Measurements from ENCODE around the gene GTPBP3. TPM values are rescaled to one million over a fixed set of nuclear protein-coding genes. Genes with fewer than 3 reads are reported as not detected.
"Not testable (repeated sequence)": the region's sequence is repeated elsewhere in the genome, so short reads cannot be mapped to it uniquely, and the experiment has no call there.

Gene GTPBP3
- total RNA-seq, result 10 to 100 TPM; 55.8 to 56.8 TPM

GRCh38 chr19:17336872-17337674 is at the start of gene GTPBP3:
Gene GTPBP3, plus strand, starts transcription at chr19:17337553. Its CDS starts 59 bp downstream, at chr19:17337612.
- CTCF ChIA-PET, result interaction anchor here (0.6 kb wide), 1 partner anchor 19 kb away, joined by 3 read pairs; no protein-coding TSS in a partner anchor
- POLR2A ChIA-PET, result interaction anchor here (0.6 to 1.7 kb wide), 2 partner anchors 28 to 83 kb away, joined by 3 to 4 read pairs; partner anchors contain the start of genes DDA1 and MVB12A

- ChIA-PET POLR2A (no interaction called here), CTCF (interaction anchor here (1.9 kb wide), 2 partner anchors 9 to 16 kb away, joined by 5 to 7 read pairs; partner anchors contain the start of gene MRPL34)
These were observed 47.9 kb upstream of the GTPBP3 start for GRCh38 chr19:17289489-17289888.

- ChIA-PET POLR2A (interaction anchor here (0.5 to 1.0 kb wide), 5 partner anchors 13 to 43 kb away, joined by 3 to 4 read pairs (median 3); partner anchors contain the start of genes ANO8 and MRPL34), CTCF (interaction anchor here (0.6 to 2.9 kb wide), 14 partner anchors 9 to 122 kb away, joined by 3 to 16 read pairs (median 4); partner anchors contain the start of genes ABHD8, ANKLE1, ANO8 and MRPL34)
These were observed 44.9 kb upstream of the GTPBP3 start for GRCh38 chr19:17292301-17293074.

GRCh38 chr19:17293605-17294004 is 43.7 kb upstream of the GTPBP3 start:
- CTCF ChIA-PET, result interaction anchor here (1.1 to 2.9 kb wide), 8 partner anchors 10 to 103 kb away, joined by 3 to 16 read pairs (median 8); partner anchors contain the start of genes ABHD8, ANKLE1 and MRPL34
- POLR2A ChIA-PET, result interaction anchor here (1.0 kb wide), 1 partner anchor 42 kb away, joined by 3 read pairs; the partner anchor contains the start of gene ANO8

- POLR2A ChIA-PET, result interaction anchor here (0.8 kb wide), 1 partner anchor 11 kb away, joined by 4 read pairs; no protein-coding TSS in a partner anchor
- CTCF ChIA-PET, result interaction anchor here (1.6 to 2.9 kb wide), 4 partner anchors 9 to 92 kb away, joined by 4 to 14 read pairs (median 7); partner anchors contain the start of genes ABHD8 and ANKLE1
These were observed 43.1 kb upstream of the GTPBP3 start for GRCh38 chr19:17294051-17294891.

- POLR2A ChIA-PET, result not testable (repeated sequence)
- CTCF ChIA-PET, result interaction anchor here (0.7 to 1.6 kb wide), 4 partner anchors 9 to 91 kb away, joined by 5 to 9 read pairs (median 6); no protein-coding TSS in a partner anchor
These were observed 41.8 kb upstream of the GTPBP3 start for GRCh38 chr19:17295551-17295950.

GRCh38 chr19:17296273-17296672 is 41.1 kb upstream of the GTPBP3 start:
- CTCF ChIA-PET, result interaction anchor here (1.0 to 1.2 kb wide), 4 partner anchors 8 to 89 kb away, joined by 4 to 9 read pairs (median 5); no protein-coding TSS in a partner anchor

GRCh38 chr19:17296976-17297375 is 40.4 kb upstream of the GTPBP3 start:
- ChIA-PET POLR2A (no interaction called here), CTCF (interaction anchor here (1.0 to 1.2 kb wide), 2 partner anchors 45 to 89 kb away, joined by 4 to 5 read pairs; no protein-coding TSS in a partner anchor)

More at GRCh38 chr19:17296273-17296672, 41.1 kb upstream of the GTPBP3 start:
- POLR2A ChIA-PET, result no interaction called here

- POLR2A ChIA-PET, result no interaction called here
- CTCF ChIA-PET, result no interaction called here
These were observed 36.2 kb upstream of the GTPBP3 start for GRCh38 chr19:17300992-17301619.

GRCh38 chr19:17302391-17303166 is 34.8 kb upstream of the GTPBP3 start:
- ChIA-PET CTCF (interaction anchor here (2.2 kb wide), 1 partner anchor 9 kb away, joined by 14 read pairs; no protein-coding TSS in a partner anchor), POLR2A (no interaction called here)

- POLR2A ChIA-PET, result interaction anchor here (0.5 kb wide), 2 partner anchors 39 to 992 kb away, joined by 4 to 6 read pairs; no protein-coding TSS in a partner anchor
- CTCF ChIA-PET, result interaction anchor here (0.6 to 2.2 kb wide), 5 partner anchors 8 to 83 kb away, joined by 3 to 14 read pairs (median 5); no protein-coding TSS in a partner anchor
These were observed 34.0 kb upstream of the GTPBP3 start, which contains the start of gene ABHD8 for GRCh38 chr19:17303167-17303939. Gene ABHD8, minus strand, starts transcription at chr19:17303425. Its CDS starts 1,809 bp downstream, at chr19:17301616.

- POLR2A ChIA-PET, result interaction anchor here (0.5 kb wide), 2 partner anchors 39 to 992 kb away, joined by 4 to 6 read pairs; no protein-coding TSS in a partner anchor
- CTCF ChIA-PET, result interaction anchor here (0.6 to 2.2 kb wide), 5 partner anchors 8 to 82 kb away, joined by 3 to 14 read pairs (median 5); no protein-coding TSS in a partner anchor
These were observed 33.4 kb upstream of the GTPBP3 start for GRCh38 chr19:17303940-17304267.

GRCh38 chr19:17304386-17305215 is 32.8 kb upstream of the GTPBP3 start:
- POLR2A ChIA-PET, result interaction anchor here (0.5 to 1.0 kb wide), 4 partner anchors 10 to 38 kb away, joined by 3 to 6 read pairs (median 4); partner anchors contain the start of gene BABAM1
- CTCF ChIA-PET, result interaction anchor here (0.6 to 2.2 kb wide), 12 partner anchors 9 to 1464 kb away, joined by 3 to 16 read pairs (median 4); no protein-coding TSS in a partner anchor

GRCh38 chr19:17305216-17305516 is 32.2 kb upstream of the GTPBP3 start:
- POLR2A ChIA-PET, result interaction anchor here (0.7 to 1.0 kb wide), 3 partner anchors 11 to 38 kb away, joined by 3 to 4 read pairs (median 4); partner anchors contain the start of gene BABAM1
- CTCF ChIA-PET, result interaction anchor here (0.6 to 2.1 kb wide), 11 partner anchors 10 to 1463 kb away, joined by 3 to 16 read pairs (median 4); partner anchors contain the start of genes ANKLE1 and ANO8
